OCI-LY3 (cell line): ENCODE measurements around the gene SLC1A4.

ENCODE experiments used
- H2AFZ ChIP-seq: fragments of 200-600, 300-600 bp; shearing (Covaris generic); 2 replicates; pipeline ENCODE4 v1.6.0; 2014; ENCODE audit warnings: antibody characterized with exemption, low read depth, low read length
- H3K27ac ChIP-seq: fragments of 200-600, 300-600 bp; sonication (generic); 2 replicates; pipeline ENCODE4 v1.5.1; 2014; ENCODE audit warnings: mild to moderate bottlenecking, low read length, moderate library complexity, mixed read lengths
- H3K27me3 ChIP-seq: fragments of 200-600, 300-600 bp; sonication (generic); 2 replicates; pipeline ENCODE4 v1.6.1; 2014; ENCODE audit warnings: low read depth, low read length, mixed read lengths
- H3K36me3 ChIP-seq: fragments of 200-600, 300-600 bp; sonication (generic); replicated peaks from 2 replicates; pipeline ENCODE3; 2014; ENCODE audit warnings: low read depth, low read length, mixed read lengths
- H3K4me1 ChIP-seq: fragments of 300-600, 200-600 bp; sonication (generic); 2 replicates; pipeline ENCODE4 v1.6.1; 2014; ENCODE audit warnings: low read length, mixed read lengths
- H3K4me2 ChIP-seq: fragments of 200-600, 300-600 bp; sonication (generic); 2 replicates; pipeline ENCODE4 v1.6.1; 2014; ENCODE audit warnings: low read length, mixed read lengths
- H3K4me3 ChIP-seq: fragments of 300-600, 200-600 bp; sonication (generic); 2 replicates; pipeline ENCODE4 v1.5.1; 2014; ENCODE audit warnings: antibody characterized with exemption, mild to moderate bottlenecking, low read length, moderate library complexity
- H3K79me2 ChIP-seq: fragments of 300-600, 200-600 bp; shearing (Covaris generic); 2 replicates; pipeline ENCODE4 v1.6.1; 2014; ENCODE audit warnings: mild to moderate bottlenecking, low read length, mixed read lengths
- H3K9ac ChIP-seq: fragments of 300-600, 200-600 bp; shearing (Covaris generic); 2 replicates; pipeline ENCODE4 v1.6.0; 2014; ENCODE audit warnings: mild to moderate bottlenecking, low read length, moderate library complexity
- H3K9me3 ChIP-seq: fragments of 200-600, 300-600 bp; shearing (Covaris generic); 2 replicates; pipeline ENCODE4 v1.6.1; 2014; ENCODE audit warnings: low read length, mixed read lengths; ENCODE audit not compliant: insufficient read depth
- H4K20me1 ChIP-seq: fragments of 200-600, 300-600 bp; sonication (generic); 2 replicates; pipeline ENCODE4 v1.6.1; 2016; ENCODE audit warnings: low read length, mixed read lengths; ENCODE audit not compliant: insufficient read depth
- CTCF ChIP-seq: fragments of 200-600, 300-600 bp; sonication (generic); IDR thresholded peaks from 2 replicates; pipeline ENCODE4 v1.5.1; 2014; ENCODE audit warnings: antibody characterized with exemption, low read length, low read depth
- EZH2phosphoT487 ChIP-seq: fragments of 200-600 bp; shearing (Covaris generic); IDR thresholded peaks from 2 replicates; pipeline ENCODE4 v1.6.1; 2018; ENCODE audit warnings: antibody characterized with exemption, mixed run types, low read depth

Gene SLC1A4

GRCh38 chr2:65030476-65031332, 41.5 kb downstream of the SLC1A4 start:
- TF ChIP-seq EZH2phosphoT487 (no peak), CTCF (no peak)
- H3K27me3 ChIP-seq = no peaks in the 10 kb centered on the region
- no peaks in the 10 kb centered on the region for H3K36me3 ChIP-seq
- no peaks in the 10 kb centered on the region for H4K20me1 ChIP-seq
- H3K9ac ChIP-seq = 0 out of 2 replicates have a peak overlapping the region, but pooled peaks have one; percentile 14
- peaks cover 65% of the 10 kb centered on the region for H3K4me1 ChIP-seq
- H3K9me3 ChIP-seq = no peaks in the 10 kb centered on the region
- peak overlapping the region; percentile 70 for H3K4me2 ChIP-seq
- H3K79me2 ChIP-seq = no peaks in the 10 kb centered on the region
- peak overlapping the region; percentile 53 for H3K27ac ChIP-seq
- H2AFZ ChIP-seq = no peak overlapping the region
- H3K4me3 ChIP-seq = peak overlapping the region; percentile 44

- no peaks in the 10 kb centered on the region for H3K27me3 ChIP-seq
- no peaks in the 10 kb centered on the region for H3K9me3 ChIP-seq
- no peak overlapping the region for H2AFZ ChIP-seq
- peak overlapping the region; percentile 53 for H3K27ac ChIP-seq
- 0 out of 2 replicates have a peak overlapping the region, but pooled peaks have one; percentile 14 for H3K9ac ChIP-seq
- peak overlapping the region; percentile 44 for H3K4me3 ChIP-seq
- H3K4me2 ChIP-seq = peak overlapping the region; percentile 70
- H3K4me1 ChIP-seq = peaks cover 57% of the 10 kb centered on the region
- H3K79me2 ChIP-seq = no peaks in the 10 kb centered on the region
- H4K20me1 ChIP-seq = no peaks in the 10 kb centered on the region
- H3K36me3 ChIP-seq = no peaks in the 10 kb centered on the region
- TF ChIP-seq CTCF (no peak), EZH2phosphoT487 (no peak)
These were observed 42.3 kb downstream of the SLC1A4 start for GRCh38 chr2:65031341-65032018.

GRCh38 chr2:65032019-65032975, 43.1 kb downstream of the SLC1A4 start:
- H3K4me3 ChIP-seq = peak overlapping the region; percentile 44; the same call in 1 of the 2 replicates
- H3K4me2 ChIP-seq = peak overlapping the region; percentile 70
- no peaks in the 10 kb centered on the region for H4K20me1 ChIP-seq
- H3K79me2 ChIP-seq = no peaks in the 10 kb centered on the region
- TF ChIP-seq EZH2phosphoT487 = no peak
- no peak for TF ChIP-seq CTCF
- H3K9ac ChIP-seq = no peak overlapping the region
- peak overlapping the region; percentile 53; the same call in 1 of the 2 replicates for H3K27ac ChIP-seq
- no peaks in the 10 kb centered on the region for H3K36me3 ChIP-seq
- H3K9me3 ChIP-seq = no peaks in the 10 kb centered on the region
- H3K27me3 ChIP-seq = no peaks in the 10 kb centered on the region
- H3K4me1 ChIP-seq = peaks cover 49% of the 10 kb centered on the region
- H2AFZ ChIP-seq = no peak overlapping the region
